Common myeloid progenitor, CD34-positive (primary cell): ENCODE data around the gene HSPB9.

Source experiments
- CTCF ChIA-PET: fragments of 350-600 bp; sonication (Branson Sonifier 250); formaldehyde crosslinking; loops from one replicate; lab custom pipeline; 2021; ENCODE audit warnings: antibody characterized with exemption; lab: Charles Lee
- POLR2A ChIA-PET: fragments of 350-600 bp; sonication (Branson Sonifier 250); formaldehyde crosslinking; loops from one replicate; lab custom pipeline; 2021; ENCODE audit warnings: antibody characterized with exemption; lab: Charles Lee
- DNase-seq, 3 donors: peaks; one replicate each; pipeline versions ENCODE4 v3.0.0 to v3.0.0-alpha.2; 2013
- H3K27ac ChIP-seq, 2 experiments: 1 replicate in 1 of 2; 2 replicates in 1 of 2; pipeline ENCODE4 v1.7.0; 2013; ENCODE audit warnings: inconsistent platforms in 2 of 2, low read length in 2 of 2, mild to moderate bottlenecking in 2 of 2, low read depth in 1 of 2, moderate library complexity in 1 of 2; ENCODE audit not compliant: severe bottlenecking in 2 of 2, insufficient read depth in 1 of 2, poor library complexity in 1 of 2
- H3K27me3 ChIP-seq, 5 experiments: replicated peaks in 2 of 5; 1 replicate in 3 of 5; 2 replicates in 2 of 5; pipeline versions ENCODE4 v1.6.1 to v1.7.0; 2013; ENCODE audit warnings: low read length in 4 of 5, mild to moderate bottlenecking in 2 of 5, moderate library complexity in 2 of 5, inconsistent platforms in 1 of 5; ENCODE audit not compliant: insufficient read depth in 5 of 5, control insufficient read depth in 4 of 5
- H3K36me3 ChIP-seq, 4 experiments: 1 replicate in 2 of 4; 2 replicates in 2 of 4; pipeline versions ENCODE4 v1.6.1 to v1.7.0; 2013; ENCODE audit warnings: low read length in 3 of 4, control low read depth in 1 of 4, mild to moderate bottlenecking in 1 of 4; ENCODE audit not compliant: control insufficient read depth in 4 of 4, insufficient read depth in 4 of 4
- H3K4me1 ChIP-seq, 4 experiments: 1 replicate in 3 of 4; 2 replicates in 1 of 4; pipeline versions ENCODE4 v1.6.1 to v1.7.1; 2013; ENCODE audit warnings: low read length in 3 of 4, mild to moderate bottlenecking in 3 of 4, control low read depth in 1 of 4, inconsistent platforms in 1 of 4, moderate library complexity in 1 of 4; ENCODE audit not compliant: control insufficient read depth in 4 of 4, insufficient read depth in 4 of 4; ENCODE audit errors: control extremely low read depth in 1 of 4
- H3K4me3 ChIP-seq, 7 experiments: 1 replicate in 4 of 7; 2 replicates in 3 of 7; pipeline versions ENCODE4 v1.5.1 to v1.7.0; 2013; ENCODE audit warnings: mild to moderate bottlenecking in 7 of 7, low read length in 6 of 7, moderate library complexity in 6 of 7, inconsistent platforms in 2 of 7, low read depth in 2 of 7, control low read depth in 1 of 7; ENCODE audit not compliant: insufficient read depth in 4 of 7, control insufficient read depth in 1 of 7; ENCODE audit errors: extremely low read depth in 1 of 7
- H3K9me3 ChIP-seq, 5 experiments: 1 replicate in 4 of 5; 2 replicates in 1 of 5; pipeline versions ENCODE4 v1.6.1 to v1.7.1; 2013; ENCODE audit warnings: low read length in 4 of 5, mild to moderate bottlenecking in 2 of 5, inconsistent platforms in 1 of 5, low read depth in 1 of 5, moderate library complexity in 1 of 5; ENCODE audit not compliant: control insufficient read depth in 4 of 5, insufficient read depth in 2 of 5; ENCODE audit errors: control extremely low read depth in 1 of 5
- WGBS: methylation state at CpG from one replicate; pipeline ENCODE4 v1.1.5; 2013; ENCODE audit not compliant: insufficient coverage; 5-methylcytosine and 5-hydroxymethylcytosine counted together

Gene HSPB9

DNA sequence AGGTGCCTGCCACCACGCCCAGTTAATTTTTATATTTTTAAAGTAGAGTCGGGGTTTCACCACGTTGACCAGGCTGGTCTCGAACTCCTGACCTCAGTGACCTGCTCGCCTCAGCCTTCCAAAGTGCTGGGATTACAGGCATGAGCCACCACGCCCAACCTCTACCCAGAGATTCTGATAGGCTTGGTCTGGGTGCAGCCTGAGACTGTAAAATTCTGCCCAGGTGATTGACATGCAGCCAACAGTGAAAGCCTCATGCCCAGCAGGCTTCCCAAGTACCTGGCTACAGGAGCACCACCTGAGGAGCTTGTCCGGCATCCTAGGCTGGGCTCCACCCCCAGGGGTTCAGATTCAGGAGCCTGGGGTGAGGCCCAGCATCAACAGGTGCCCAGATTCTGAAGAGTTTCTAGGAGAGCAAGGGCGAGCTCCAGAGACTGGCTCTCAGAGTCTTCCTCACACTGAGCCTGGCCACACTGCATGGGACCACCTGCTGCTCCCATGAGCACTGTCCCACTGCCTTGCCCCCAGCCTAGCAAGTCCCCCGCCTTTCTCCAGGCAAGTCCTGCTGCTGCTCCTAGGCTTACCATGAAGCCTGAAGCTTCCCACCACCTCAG is 41.0 kb upstream of the HSPB9 start:
- Histone ChIP-seq H3K4me3 (no peak overlapping the region), H3K27me3 (no peaks in the 10 kb centered on the region), H3K9me3 (no peaks in the 10 kb centered on the region), H3K4me1 (peaks cover 0 to 15% (median 6%) of the 10 kb centered on the region in 4 experiments), H3K36me3 (no peaks in the 10 kb centered on the region), H3K27ac (no peak overlapping the region)
- ChIA-PET CTCF (interaction anchor here (1.2 kb wide), 1 partner anchor 16 kb away, joined by 3 read pairs; no protein-coding TSS in a partner anchor), POLR2A (no interaction called here)
- 98% methylated on average over 9 of the region's 9 CpGs for WGBS
- DNase-seq: no peak

DNA sequence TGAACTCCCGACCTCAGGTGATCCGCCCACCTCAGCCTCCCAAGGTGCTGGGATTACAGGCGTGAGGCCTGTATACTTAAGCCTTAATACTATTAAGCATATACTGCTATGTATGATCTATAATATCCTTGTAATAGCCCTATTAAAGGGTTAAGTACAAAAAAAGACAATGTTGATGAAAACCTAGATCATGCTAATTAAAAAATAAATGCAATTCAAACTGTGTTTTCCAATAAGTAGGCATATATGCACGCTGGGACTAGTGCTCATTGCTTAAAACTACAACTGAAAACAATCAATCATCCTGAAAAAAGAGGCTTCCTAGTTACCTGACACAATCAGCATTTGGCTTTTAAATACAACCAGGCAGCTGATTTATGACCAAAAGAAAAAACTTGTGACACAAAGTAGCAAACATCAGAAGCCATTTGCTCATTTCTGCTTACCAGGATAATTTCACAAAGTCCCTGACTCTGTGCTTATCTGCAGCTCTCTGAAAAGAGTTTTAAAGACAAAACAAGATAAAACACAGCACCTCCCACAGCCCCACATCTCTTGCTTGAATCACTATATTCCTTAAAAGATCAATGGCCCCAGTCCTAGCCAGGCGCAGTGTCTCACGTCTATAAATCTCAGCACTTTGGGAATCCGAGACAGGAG is 35.4 kb upstream of the HSPB9 start:
- H3K36me3 ChIP-seq: no peaks in the 10 kb centered on the region
- DNase-seq: no peak
- H3K27ac ChIP-seq: no peak overlapping the region
- H3K9me3 ChIP-seq: no peaks in the 10 kb centered on the region
- 96% methylated on average over 4 of the region's 7 CpGs for WGBS
- H3K4me1 ChIP-seq: peaks cover 0 to 5% (median 0%) of the 10 kb centered on the region in 4 experiments
- POLR2A ChIA-PET: no interaction called here
- H3K4me3 ChIP-seq: no peak overlapping the region
- CTCF ChIA-PET: interaction anchor here (0.6 to 1.7 kb wide), 4 partner anchors 11 to 19 kb away, joined by 3 to 4 read pairs (median 3); no protein-coding TSS in a partner anchor
- no peaks in the 10 kb centered on the region for H3K27me3 ChIP-seq

DNA sequence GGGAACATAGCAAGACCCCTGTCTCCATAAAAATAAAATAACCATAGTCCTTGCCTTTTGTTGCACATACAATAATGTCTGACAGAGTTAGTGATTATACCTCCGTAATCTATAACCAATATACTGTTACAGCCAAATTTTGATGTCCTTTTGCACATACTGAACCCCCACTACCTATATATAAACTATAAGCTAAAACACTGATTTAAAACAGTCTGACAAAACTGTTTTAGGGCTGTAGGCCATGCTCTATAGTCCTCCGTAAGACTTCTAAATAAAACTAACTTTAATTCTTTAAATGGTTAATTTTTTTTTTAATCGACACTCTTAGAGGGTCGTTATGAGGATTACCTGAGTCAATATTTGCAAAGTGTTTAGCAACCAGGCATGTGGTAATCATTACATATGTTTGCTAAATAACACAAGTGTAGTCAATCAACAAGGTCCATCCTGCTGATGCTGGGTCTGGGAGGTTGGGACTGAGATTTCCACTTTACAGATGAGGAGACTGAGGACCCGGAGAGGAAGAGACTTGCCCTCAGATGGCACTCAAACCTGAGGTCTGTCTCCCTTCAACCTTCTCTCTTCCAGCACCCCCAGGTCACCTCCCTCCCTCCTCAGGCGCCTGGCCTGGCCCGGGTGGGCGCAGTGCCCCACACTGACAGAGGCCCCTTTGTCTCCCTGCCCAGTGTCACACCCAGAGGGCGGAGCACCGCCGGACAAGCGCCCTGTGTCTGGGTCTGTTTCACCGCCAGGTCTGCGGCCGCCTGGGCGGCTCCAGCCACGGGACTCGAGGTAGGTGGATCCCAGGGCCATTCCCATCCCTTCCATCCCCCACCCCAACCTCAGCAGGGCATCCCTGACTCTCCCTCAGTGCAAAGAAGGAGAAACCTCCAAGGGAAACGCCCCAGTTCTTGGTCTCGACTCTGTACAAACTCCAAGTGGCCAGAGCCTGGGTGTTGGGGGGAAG is 34.6 kb upstream of the HSPB9 start:
- no peak overlapping the region for H3K4me3 ChIP-seq
- POLR2A ChIA-PET: no interaction called here
- CTCF ChIA-PET: interaction anchor here (1.4 to 1.7 kb wide), 4 partner anchors 12 to 25 kb away, joined by 3 to 4 read pairs (median 4); no protein-coding TSS in a partner anchor
- no peak overlapping the region for H3K27ac ChIP-seq
- H3K9me3 ChIP-seq: no peaks in the 10 kb centered on the region
- DNase-seq: no peak
- no peaks in the 10 kb centered on the region for H3K27me3 ChIP-seq
- H3K4me1 ChIP-seq: peaks cover 0 to 10% (median 3%) of the 10 kb centered on the region in 4 experiments
- no peaks in the 10 kb centered on the region for H3K36me3 ChIP-seq
- WGBS: 92% methylated on average over 14 of the region's 20 CpGs

DNA sequence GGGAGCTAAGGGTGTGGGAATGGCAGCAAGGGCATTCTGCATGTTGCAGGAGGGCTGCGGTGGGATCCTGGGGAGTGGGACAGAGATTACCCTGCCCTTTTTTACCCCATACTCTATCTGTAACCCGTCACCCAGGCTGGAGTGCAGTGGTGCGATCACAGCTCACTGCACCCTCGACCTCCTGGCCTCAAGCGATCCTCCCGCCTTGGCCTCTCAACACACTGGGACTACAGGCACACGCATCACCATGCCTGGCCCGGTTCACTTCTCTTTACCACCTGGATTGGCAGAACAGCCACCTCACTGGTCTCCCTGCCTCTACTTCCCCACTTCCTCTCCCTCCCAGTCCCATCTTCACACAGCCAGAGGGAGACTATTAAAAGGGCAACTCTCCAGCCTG is 33.9 kb upstream of the HSPB9 start:
- ChIA-PET POLR2A (interaction anchor here (0.8 kb wide), 1 partner anchor 15 kb away, joined by 3 read pairs; no protein-coding TSS in a partner anchor), CTCF (interaction anchor here (1.5 to 1.7 kb wide), 3 partner anchors 16 to 25 kb away, joined by 3 to 4 read pairs (median 3); no protein-coding TSS in a partner anchor)
- Histone ChIP-seq H3K27me3 (no peaks in the 10 kb centered on the region), H3K36me3 (no peaks in the 10 kb centered on the region), H3K27ac (no peak overlapping the region), H3K4me3 (no peak overlapping the region), H3K4me1 (peaks cover 0 to 13% (median 6%) of the 10 kb centered on the region in 4 experiments), H3K9me3 (no peaks in the 10 kb centered on the region)
- no peak for DNase-seq
- 98% methylated on average over 8 of the region's 8 CpGs for WGBS

DNA sequence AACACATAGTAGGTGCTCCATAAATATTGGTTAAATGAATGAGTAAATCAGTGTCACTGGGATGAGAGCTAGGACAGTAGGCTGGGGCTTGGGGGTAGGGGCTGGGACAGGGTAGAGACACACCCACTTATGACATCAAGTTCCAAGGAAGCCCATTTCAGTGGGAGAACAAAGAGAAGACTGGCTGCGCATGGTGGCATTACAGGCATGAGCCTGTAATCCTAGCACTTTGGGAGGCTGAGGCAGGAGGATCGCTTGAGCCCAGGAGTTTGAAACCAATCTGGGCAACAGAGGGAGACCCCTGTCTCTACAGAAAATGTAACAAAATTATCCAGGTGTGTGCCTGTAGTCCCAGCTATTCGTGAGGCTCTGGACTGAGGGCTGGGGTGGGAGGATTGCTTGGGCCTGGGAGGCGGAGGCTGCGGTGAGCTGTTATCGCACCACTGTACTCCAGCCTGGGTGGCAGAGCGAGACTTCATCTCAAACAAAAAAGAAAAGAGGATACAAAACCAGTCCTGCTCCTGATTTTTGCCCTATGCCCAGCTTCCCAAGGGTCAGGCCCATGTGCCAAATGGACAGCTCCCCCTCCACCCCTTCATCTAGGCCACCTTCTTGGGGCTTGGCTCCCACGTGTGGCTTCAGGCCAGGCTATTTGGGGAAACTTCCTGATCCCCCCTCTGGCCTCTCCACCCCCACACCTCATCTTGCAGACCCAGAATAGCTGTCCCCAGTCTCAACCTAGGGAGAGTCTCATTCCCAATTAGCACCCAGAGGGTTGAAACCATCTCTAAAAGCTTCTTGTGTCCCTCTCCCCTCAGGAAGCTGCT is 31.4 kb upstream of the HSPB9 start:
- H3K4me1 ChIP-seq: peaks cover 0 to 13% (median 6%) of the 10 kb centered on the region in 4 experiments
- H3K27ac ChIP-seq: no peak overlapping the region
- no peaks in the 10 kb centered on the region for H3K36me3 ChIP-seq
- DNase-seq: no peak
- H3K4me3 ChIP-seq: no peak overlapping the region
- H3K9me3 ChIP-seq: no peaks in the 10 kb centered on the region
- ChIA-PET CTCF (interaction anchor here (0.8 to 2.0 kb wide), 9 partner anchors 10 to 72 kb away, joined by 3 to 7 read pairs (median 3); partner anchors contain the start of gene NKIRAS2), POLR2A (no interaction called here)
- WGBS: 100% methylated on average over 3 of the region's 8 CpGs
- no peaks in the 10 kb centered on the region for H3K27me3 ChIP-seq

DNA sequence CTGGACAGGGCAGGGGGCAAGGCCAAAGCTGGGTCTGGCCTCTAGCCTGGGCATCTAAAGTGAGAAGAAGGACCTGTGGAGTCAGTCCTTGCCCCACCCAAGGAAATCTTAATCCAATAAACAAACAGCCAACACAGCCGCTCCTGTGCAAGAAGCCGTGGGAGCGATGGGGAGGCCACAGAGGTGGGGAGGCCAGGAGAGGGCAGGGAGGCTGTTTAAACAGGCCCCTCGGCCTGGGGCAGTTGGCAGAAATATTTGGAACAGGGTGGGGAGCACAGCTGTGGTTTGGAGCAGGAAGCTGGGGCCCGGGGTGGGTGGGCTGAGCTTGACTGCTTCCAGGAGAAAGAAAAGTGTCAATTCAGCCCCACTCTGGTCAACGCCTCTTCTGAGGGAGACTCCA is 29.7 kb upstream of the HSPB9 start:
- no peak overlapping the region for H3K4me3 ChIP-seq
- DNase-seq: no peak
- H3K9me3 ChIP-seq: no peaks in the 10 kb centered on the region
- H3K36me3 ChIP-seq: no peaks in the 10 kb centered on the region
- H3K27me3 ChIP-seq: peaks cover 0 to 14% (median 8%) of the 10 kb centered on the region in 5 experiments
- ChIA-PET POLR2A (no interaction called here), CTCF (interaction anchor here (0.9 to 2.0 kb wide), 6 partner anchors 13 to 75 kb away, joined by 3 to 7 read pairs (median 3); partner anchors contain the start of gene DNAJC7)
- peaks cover 0 to 18% (median 12%) of the 10 kb centered on the region in 4 experiments for H3K4me1 ChIP-seq
- 0% methylated on average over 3 of the region's 6 CpGs for WGBS
- H3K27ac ChIP-seq: no peak overlapping the region
